GM04504 (cell line): Measurements from ENCODE around the gene GMPS.
"Not testable (repeated sequence)": the region's sequence is repeated elsewhere in the genome, so short reads cannot be mapped to it uniquely, and the experiment has no call there.

Source experiments
- DNase-seq: peaks from one replicate; pipeline ENCODE4 v3.0.0-alpha.2; 2012; ENCODE audit warnings: low read depth

The GMPS gene

DNA sequence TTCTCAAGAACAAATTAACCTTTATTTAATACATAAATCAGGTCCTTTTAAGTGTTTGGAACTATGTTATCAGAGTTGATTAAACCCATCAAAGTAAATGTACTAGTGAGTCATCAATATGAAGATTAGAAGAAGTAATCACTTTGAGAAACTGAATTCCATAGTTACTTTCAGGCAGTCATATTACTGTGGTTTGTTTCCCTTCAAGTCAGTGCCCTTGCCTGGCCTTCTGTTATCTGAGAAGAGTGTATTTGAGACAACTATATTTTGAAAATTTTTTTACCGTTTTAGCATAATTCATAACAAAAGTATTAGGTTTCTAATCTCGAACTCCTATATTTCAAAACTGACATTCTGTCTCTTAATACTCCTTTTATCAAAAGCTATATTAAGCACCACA, 73.6 kb downstream of the GMPS start:
- DNase-seq, result no peak

DNA sequence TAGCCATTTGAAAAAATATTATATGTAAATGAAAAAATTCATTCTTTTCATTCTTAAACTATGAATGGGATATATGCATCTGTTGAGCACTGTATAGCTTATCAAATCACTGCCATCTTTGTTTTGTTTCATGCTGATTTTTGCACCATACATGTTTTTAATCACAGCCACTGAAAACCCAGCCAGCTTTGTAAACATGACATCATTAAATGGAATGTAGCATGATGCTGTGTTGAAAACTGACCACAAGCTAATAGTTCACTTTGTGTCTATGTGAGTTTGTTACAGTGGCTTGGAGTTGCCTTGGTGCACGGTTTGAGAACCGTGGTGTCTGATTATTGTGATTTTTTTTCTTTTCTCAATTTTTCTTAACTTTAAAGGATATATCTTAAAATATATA, 75.7 kb downstream of the GMPS start:
- peak; percentile 69 for DNase-seq

DNA sequence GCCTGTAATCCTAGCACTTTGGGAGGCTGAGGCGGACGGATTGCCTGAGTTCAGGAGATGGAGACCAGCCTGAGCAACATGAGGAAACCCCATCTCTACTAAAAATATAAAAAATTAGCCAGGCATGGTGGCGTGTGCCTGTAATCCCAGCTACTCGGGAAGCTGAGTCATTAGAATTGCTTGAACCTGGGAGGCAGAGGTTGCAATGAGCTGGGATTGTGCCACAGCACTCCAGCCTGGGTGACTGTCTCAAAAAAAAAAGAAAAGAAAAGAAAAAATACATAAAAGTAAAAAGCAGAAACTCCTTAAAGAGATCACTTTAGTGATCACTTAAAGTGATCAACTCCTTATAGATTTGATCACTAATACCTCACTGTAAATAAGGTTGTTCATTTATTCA, 78.0 kb downstream of the GMPS start:
- no peak for DNase-seq

DNA sequence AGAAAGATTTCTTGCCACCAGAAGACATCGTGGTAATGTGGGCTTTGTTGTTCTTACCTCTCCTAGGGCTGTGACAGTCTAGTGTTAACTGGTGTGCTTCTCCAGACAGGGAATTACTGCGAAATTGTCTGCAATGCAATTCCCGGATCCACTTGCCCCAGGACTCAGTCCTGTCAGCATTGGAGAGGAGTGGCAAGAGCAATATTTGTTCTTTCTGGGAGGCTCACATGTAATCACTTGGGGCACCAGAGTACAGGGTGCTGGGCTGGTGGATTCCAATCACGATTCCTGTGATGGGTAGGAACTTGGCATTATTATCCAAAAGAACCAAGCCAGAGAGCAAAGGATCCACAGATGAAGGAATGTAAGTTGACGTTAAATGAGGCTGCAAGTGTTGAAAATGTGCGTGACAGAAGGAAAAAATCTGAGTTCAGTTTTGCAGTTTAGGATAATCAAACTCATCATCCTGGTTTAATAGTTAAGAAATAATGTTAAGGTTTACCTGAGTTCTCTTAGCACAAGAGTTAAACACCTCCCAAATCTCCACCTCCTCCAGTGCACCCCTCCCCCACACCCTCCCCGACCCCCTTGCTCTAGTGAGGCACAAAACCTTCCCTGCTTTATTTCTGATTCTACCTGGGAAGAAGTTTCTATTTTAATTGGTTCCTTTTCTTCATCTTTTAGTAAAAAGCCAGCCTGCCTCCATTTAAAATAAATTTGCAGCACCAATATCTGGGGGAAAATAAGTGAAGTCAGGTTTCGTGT, 79.2 kb downstream of the GMPS start:
- DNase-seq, result no peak

DNA sequence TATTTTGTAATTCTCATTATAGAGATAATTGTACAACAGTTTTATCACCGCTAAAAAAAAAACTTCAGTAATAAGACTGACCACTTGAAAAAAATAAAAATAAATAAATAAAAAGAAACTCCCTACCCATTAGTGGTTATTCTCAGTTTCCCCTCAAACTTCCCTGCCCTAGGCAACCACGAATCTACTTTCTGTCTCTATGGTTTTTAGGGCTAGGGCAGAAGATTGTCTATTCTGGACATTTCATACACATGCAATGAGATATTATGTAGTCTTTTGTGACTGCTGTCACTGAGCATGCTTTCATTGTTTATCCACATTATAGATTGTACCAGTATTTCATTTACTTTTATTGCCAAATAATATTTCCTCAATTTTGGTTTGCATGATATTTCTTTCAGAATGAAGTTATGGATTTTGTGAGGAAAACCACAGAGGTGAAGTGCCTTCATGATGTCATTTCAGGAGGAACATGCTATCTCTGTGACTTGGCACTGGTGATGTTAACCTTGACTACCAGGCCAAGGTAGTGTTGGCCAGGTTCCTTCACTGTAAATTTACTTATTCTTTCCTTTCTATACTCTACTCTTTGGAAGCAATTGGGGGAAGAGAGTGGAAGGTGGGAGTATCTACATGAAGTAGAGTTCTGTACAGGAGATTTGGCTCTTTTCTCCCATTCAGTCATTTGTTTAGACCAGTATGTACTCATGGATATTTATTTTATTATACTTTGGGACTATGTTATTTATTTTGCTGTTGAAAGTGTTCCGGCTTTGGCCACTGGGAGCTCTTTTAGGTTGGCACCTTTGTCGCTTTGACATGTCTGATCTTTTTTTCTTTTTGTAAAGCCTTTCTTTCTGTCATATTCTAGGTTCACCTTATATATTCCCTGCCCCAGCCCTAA, 86.3 kb downstream of the GMPS start:
- no peak for DNase-seq

DNA sequence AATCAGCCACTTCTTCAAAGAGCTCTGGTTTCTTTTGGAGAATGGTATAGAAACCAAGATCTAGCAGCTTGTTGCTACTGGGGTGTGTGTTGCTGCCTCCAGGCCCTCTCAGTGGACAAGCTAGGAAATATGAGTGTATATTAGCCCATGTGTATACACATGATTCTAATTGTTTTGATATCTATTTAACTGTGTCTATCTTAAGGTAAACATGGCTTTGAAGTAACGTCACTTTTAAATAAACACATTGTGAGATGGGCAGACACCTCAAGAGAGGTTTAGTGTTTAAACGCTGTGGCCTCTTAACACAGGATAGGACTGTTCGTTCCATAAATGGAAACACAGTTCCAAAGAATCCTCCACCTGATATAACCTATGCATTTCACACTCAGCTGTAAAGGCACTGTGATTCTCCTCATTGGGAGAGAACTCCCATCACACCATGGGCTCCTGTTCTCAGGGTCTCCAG, 87.0 kb downstream of the GMPS start:
- DNase-seq, result no peak

DNA sequence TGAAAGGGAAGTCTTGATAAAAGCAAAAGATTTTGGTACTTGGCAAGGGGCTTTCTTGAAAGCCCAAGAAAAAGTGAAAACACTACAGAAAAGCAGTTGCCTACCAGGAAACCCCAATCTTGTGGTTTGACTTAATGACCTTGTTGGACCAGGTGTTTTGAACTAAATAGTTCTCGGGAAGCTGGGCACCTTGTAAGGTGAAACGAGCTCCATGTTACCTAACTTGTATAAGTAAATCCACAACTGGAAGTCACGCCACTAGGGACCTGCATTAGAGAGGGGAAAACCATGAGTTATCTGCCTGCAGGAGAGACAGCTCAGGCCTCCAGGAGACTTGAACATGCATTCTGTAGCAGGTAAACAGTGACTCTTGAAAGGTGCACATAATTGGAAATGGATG, 88.2 kb downstream of the GMPS start:
- no peak for DNase-seq

DNA sequence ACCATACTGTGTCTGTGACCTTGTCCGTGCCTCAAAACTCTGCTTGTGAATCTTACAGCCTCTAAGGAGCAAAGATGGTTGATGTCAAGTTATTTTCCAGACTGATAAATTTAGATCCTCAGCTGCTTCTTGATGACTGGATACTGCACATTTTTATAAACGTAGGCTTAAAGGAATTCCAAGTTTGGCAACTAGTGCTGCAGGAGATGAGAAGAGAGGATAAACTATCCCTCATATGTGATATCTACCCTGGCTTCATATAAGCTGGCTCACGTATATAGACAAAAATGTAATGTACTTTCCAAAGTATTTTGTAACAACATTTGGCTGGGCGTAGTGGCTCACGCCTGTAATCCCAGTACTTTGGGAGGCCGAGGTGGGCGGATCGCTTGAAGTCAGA, 89.6 kb downstream of the GMPS start:
- DNase-seq, result peak; percentile 9

DNA sequence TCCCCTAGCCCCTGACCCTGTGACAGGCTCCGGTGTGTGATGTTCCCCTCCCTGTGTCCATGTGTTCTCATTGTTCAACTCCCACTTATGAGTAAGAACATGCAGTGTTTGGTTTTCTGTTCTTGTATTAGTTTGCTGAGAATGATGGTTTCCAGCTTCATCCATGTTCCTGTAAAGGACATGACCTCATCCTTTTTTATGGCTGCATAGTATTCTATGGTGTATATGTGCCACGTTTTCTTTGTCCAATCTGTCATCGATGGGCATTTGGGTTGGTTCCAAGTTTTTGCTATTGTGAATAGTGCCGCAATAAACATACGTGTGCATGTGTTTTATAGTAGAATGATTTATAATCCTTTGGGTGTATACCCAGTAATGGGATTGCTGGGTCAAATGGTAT, 90.6 kb downstream of the GMPS start:
- not testable (repeated sequence) for DNase-seq

DNA sequence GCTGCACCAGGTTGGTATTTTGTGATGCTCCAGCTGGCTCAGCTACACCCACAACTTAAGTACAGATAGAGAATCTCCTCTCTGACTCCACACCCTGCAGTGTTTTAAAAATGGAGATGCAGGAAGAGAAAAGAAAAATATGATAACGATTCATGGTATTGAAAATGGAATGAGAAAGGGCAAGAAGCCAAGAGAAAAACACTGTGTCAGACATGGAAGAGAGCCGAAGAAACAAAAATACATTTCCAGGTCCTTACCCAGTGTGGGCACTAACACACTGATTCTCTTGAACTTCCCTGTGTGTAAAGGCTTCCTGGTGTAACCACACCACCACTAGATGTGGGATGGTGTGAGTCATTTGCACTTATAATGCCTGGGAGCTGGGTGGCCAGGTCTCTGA, 93.1 kb downstream of the GMPS start:
- no peak for DNase-seq

DNA sequence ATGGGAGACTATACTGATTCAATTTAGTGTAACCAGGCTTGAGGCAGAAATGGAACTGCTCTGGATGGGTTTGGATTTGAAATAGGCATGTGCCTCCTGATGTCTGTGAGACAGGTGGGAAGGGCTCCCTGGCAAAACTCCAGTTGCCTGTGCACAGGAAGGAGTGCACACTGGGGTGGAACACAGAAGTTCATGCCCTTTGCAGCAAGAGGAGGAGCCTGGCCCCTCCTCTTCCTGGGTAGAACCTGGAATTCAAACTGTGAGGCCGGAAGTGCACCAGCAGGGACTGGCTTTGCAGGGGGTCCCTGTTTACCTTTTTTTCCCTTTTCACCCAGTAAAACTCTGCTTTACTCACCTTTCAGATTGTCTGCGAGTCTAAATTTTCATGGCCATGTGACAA, 99.9 kb downstream of the GMPS start:
- DNase-seq, result no peak

DNA sequence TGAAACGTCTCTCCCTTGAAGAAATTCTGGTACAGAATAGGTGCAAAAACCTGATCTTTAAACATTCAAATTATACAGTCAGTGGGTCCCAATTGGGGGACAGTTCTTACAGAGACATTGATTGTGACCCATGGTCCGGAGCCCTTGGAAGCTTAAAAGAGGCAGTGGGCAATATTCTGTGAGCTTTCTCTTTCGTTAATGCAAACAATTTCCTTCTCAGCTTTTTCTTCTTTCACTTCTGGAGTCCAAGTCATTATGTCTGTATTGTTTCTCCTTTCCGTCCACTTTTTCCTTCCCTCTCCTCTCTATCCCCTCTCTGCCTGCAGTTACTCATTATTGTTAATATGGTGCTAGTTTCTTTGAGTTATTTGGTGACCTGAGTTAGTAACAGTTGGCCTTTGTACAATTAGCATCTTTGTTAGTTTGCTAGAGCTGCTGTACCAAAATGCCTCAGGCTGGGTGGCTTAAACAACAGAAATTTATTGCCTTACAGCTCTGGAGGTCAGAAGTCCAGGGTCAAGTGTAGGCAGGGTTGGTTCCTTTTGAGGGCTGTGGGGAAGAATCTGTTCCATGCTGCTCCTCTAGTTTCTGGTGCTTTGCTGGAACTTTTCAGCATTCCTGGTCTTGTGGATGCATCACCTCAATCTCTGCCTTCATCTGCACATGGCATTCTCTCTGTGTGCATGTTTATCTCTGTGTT, 102.6 kb downstream of the GMPS start:
- DNase-seq, result no peak

DNA sequence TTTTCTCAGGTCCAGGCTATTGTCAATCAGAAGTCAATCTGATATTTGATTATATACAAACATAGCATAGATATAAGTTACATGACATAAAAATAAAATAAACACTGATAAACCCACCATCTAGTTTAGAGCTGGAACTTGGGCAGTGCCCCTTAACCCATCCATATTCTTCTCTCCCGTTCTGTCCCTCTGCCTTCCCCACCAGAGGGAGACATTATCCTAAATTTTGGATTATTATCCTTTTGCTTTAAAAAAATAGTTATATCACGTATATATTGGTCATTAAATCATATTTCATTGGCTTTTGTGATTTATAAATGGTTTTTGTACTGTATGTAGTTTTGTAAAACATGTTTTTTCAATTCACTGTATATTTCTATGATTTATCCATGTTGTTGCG, 107.9 kb downstream of the GMPS start:
- DNase-seq, result no peak

DNA sequence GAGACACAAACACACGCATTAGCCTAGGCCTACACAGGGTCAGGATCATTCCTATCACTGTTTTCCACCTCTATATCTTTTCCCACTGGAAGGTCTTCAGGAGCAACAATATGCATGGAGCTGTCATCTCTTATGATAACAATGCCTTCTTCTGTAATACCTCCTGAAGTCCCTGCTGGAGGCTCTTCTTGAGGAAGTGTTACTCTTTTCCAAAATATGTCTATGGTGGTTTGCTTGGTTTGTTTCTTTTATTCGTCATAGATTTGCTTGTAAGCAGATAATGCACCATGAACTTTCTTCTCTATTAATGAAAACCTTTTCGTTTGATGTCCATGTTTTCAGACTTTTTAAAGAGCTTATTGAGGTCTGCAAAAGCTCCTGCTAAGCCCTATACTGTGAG, 109.3 kb downstream of the GMPS start:
- DNase-seq, result no peak

DNA sequence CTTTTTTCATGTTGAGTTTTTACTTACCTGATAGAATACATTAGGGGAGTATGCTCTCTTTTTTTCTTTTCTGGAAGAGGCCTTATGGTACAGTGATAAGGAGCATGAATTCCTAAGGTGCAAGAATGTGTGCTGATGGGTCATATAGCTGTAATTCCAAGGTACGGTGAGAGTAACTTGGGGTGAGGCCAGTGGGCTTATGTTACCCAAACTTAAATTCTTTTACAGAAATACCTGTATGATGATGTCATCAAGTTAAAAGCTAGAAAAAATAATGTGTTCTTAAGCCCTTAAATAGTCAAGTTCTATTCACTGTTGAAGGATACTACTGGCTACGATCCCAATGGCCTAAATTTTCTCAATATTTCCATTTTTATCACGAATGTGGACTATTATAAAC, 111.2 kb downstream of the GMPS start:
- no peak for DNase-seq

DNA sequence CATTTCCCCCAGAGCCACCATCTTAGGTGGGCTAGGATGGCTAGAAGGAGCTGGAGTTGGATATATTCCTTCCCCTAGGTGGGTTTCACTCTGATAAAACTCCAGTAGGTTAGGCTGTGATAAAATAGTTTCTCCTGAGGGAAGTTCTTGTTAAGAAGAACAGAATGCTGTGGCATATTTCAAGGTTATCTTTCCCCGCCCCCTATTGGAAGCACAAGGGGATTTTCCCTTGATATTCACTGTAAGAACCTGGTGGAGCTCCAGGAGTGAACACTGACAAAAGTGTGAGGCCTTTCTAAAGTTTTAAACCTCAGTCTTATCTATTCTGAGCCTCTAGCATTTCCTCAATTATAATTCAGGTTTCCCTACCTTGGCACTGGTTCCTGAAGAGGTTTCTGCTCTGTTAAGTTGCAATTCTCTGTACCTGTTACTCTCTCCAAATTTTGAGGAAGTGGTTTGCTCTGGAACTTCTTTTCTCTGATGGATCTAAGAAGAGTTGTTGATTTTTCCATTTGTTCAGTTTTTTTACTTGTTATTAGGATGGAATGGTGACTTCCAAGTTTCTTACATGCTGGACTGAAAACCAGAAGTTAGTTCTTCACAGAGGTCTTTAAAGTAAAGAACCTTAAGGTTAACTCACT, 113.5 kb downstream of the GMPS start:
- DNase-seq, result no peak

DNA sequence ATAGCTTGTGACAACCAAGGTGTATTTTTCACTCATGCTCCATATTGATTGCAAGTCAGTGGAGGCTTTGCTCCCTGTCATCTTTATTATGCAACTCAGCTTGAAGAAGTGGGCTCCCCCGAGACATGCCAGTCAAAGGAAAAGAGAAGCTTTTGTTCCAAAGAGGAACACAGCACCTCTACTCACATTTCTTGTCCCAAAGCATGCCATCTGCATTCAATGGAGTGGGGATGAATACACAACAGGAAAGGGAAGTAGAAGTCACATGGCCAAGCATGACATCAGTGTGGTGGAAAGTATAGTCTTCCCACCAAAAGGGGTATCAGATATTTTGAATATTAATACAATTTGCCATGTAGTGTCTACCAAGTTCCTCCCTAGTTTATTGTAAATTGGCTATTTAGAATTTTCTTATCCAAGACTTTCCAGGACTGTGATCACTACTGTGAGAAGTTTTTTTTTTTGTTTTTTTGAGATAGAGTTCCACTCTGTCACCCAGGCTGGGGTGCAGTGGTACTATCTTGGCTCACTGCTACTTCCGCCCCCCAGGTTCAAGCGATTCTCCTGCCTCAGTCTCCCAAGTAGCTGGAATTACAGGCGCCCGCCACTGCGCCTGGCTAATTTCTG, 114.5 kb downstream of the GMPS start:
- no peak for DNase-seq

DNA sequence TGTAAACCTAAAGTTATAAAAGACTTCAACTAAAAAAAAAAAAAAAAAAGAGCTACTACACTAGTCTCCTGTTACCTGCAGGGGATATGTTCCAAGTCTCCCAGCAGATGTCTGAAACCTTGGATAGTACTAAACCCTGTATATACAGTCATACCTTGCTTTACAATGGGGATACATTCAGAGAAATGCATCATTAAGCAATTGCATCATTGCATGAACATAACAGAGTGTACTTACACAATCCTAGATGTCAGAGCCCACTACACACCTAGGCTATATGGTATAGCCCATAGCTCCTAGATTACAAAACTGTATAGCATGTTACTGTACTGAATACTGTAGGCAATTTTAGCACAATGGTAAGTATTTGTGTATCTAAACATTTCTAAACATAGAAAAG, 119.1 kb downstream of the GMPS start:
- no peak for DNase-seq

DNA sequence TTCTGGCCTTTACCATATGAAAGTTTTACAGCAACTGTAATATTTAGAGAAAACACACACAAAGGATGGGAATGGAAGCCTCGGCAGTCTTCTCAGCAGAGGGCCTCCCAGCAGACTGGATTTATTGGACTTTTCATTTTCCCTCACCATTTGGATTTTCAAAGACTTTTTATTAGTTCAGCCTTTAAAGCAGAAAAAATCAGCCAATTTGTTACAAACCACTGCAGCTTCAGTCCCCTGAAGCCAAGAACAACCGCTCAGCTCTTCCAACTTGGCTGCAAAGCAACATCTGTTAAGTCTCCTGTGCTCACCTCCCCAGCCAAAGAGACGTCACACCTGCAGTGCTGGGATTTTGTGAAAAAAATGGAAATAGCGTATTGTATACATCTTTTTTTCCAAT, 120.8 kb downstream of the GMPS start:
- DNase-seq, result no peak

DNA sequence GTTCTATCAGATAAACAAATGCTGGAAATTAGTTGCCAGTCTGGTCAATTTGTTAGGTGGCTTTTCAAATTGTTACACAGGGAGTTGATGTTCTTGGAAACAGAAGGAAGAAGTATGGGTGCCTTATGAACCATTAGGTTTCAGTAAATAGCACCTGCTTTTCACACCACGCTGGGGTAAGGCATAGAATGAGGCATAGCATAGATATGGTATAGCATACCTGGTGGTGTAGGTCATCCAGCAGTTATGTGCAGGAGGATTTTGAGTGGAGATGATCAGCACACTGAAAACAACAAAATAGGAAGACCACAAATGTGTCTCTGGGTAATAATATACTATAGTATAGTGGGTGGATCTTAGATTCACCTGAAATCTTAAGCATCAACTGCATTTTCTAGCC, 121.4 kb downstream of the GMPS start:
- no peak for DNase-seq
